ENCODE data around the gene PGM1.
"Not testable (repeated sequence)": the region's sequence is repeated elsewhere in the genome, so short reads cannot be mapped to it uniquely, and the experiment has no call there.

Gene PGM1

GRCh38 chr1:63593303-63593885 is at the start of gene PGM1:
TSS of gene PGM1 (plus strand) at chr1:63593411. CDS start at chr1:63593489, 78 bp downstream.
- peak; percentile 79 for DNase-seq (ENCODE audit: low read depth)

DNA sequence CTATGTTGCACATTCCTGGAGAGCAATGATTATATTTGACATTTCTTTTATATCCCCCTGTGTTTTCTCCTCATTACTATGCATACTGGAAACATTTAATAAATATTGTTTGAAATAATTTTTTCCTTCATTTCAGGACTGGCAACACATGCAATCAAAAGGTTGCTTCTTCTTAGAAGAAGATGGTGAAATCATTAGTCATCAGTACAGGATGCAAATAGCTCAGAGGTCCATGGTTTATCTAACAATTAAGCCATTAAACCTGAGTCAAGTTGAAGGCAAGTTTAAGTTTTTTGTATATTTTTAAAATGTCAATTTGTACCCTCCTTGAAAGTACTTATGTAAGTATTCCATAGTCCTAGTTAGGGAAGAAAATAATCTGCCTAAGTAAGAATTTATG is 47.4 kb upstream of the PGM1 start:
- DNase-seq (ENCODE audit: low read depth): peak; percentile 46

- DNase-seq (ENCODE audit: low read depth): peak; percentile 78
Observed at GRCh38 chr1:63547621-63548294, 45.5 kb upstream of the PGM1 start.

GRCh38 chr1:63548303-63548702 is 44.9 kb upstream of the PGM1 start:
- DNase-seq (ENCODE audit: low read depth): no peak

- DNase-seq (ENCODE audit: low read depth): no peak
Observed at GRCh38 chr1:63548877-63549276, 44.3 kb upstream of the PGM1 start.

DNA sequence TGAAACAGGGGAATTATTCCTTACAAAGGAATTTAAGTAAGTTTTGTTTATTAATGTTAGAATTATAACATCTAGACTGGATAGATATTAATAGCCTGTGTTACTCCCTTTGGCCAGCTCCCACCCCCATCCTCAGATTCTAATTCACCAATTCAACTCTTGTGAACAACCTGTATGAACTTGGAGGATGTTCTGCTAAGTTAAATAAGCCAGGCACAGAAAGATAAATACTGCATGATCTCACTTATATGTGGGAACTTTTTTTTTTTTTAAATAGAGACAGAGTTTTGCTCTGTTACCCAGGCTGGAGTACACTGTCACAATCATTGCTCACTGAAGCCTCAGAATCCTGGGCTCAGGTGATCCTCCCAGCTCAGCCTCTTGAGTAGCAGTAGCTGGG is 37.7 kb upstream of the PGM1 start:
- no peak for DNase-seq (ENCODE audit: low read depth)

DNA sequence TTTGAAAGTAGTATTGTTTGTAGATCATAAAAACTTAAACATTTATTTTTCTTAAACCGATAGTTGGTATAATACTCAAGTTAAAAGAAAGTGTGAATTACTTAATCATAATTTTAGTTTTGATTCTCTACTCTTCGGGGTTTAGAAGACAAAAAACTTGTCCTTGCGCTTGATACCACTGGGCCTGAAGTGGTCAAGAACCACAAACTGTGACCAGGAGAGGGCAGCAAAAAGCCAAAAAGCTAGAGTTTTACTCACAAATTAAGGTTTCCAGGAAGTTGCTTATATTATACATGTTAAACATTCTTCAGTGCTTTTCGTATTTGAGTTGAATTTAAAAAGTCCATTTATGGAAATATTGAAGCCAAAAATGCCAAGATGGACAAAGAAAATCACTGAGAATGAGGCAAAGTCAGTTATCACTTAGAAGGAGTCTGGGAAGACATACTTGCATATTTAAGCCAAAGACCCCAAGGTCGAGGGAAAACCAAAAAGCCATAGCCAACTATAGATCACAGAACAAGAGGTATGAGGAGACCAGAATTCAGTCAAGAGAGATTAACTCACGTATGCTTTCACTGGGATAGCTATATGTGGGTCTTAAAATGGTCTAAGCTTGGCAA is 35.7 kb upstream of the PGM1 start:
- peak; percentile 33 for DNase-seq (ENCODE audit: low read depth)

DNA sequence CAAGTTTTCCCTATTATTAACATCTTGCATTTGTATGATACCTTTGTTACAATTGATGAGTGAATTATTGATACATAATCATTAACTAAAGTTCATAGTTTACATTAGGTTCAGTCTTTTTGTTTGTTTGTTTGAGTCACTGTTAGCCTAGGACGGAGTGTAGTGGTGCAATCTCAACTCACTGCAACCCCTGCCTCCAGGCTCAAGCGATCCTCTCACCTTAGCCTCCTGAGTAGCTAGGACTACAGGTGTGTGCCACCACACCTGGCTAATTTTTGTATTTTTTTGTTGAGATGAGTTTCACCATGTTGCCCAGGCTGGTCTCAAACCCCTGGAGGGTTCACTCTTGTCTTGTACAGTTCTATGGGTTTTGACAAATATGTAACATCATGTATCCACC is 33.9 kb upstream of the PGM1 start:
- no peak for DNase-seq (ENCODE audit: low read depth)

- DNase-seq (ENCODE audit: low read depth): no peak
Observed at GRCh38 chr1:63563745-63564144, 29.5 kb upstream of the PGM1 start.

DNA sequence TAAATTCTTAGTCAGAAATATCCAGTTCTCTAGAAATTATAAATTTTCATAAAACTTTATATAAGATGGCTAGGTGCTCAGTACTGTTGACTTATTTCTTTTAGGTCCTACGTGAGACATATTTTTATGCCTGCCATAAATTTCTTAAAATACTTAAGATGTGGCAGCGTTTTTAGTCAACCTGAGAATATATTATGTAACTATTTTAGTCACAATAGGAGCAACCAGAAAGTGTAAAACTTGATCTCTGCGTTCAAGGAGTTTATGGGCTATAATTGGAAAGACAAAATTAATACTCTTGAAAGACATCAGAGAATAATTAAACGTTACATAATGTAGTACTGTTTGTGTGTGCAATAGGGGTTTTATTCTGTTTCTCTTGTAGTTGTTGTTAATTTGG is 24.1 kb upstream of the PGM1 start:
- DNase-seq (ENCODE audit: low read depth): no peak

GRCh38 chr1:63569640-63570316 is 23.4 kb upstream of the PGM1 start:
- DNase-seq (ENCODE audit: low read depth): no peak

- DNase-seq (ENCODE audit: low read depth): not testable (repeated sequence)
Observed at GRCh38 chr1:63572686-63573085, 20.5 kb upstream of the PGM1 start.

DNA sequence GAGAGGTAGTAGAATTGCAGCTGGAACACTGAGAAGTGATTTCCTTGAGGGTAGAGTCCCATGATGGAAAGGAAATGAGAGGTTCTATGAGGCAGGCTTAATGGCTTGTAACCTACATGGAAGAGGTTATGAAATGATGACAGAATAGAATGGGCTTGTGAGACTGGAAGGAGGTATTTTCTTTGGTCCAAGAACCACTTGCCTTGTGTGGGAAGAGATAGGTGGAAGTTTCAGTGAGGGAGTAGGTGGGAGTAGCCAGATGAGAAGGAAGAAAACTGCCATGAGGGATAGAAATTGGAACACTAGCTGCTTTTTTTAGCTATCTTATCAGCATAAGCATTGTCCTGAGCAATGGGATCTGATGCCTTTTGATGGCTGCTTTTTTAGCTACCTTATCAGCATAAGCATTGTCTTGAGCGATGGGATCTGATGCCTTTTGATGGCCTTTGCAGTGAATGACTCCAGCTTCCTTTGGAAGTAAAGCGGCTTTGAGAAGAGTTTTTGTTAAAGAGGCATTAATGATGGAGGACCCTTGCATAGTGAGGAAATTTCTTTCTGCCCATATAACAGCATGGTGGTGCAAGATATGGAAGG is 18.9 kb upstream of the PGM1 start:
- not testable (repeated sequence) for DNase-seq (ENCODE audit: low read depth)

DNA sequence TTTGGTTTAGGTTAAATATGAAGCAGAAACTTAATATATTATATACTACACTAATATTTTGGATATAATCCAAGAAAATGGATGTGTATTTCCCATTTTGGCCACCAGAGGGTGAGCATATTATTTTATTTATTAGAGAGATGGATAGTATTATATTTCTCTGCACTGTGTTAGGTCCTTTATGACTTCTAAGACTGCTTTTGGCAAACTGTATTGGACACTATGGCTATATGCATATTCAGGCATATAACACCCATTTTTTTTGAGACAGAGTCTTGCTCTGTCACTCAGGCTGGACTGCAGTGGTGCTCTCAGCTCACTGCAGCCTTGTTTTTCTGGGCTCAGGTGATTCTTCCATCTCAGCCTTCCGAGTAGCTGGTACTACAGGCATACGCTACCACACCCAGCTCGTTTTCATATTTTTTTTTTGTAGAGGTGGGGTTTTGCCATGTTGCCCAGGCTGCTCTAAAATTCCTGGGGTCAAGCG is 17.8 kb upstream of the PGM1 start:
- DNase-seq (ENCODE audit: low read depth): peak; percentile 4

DNA sequence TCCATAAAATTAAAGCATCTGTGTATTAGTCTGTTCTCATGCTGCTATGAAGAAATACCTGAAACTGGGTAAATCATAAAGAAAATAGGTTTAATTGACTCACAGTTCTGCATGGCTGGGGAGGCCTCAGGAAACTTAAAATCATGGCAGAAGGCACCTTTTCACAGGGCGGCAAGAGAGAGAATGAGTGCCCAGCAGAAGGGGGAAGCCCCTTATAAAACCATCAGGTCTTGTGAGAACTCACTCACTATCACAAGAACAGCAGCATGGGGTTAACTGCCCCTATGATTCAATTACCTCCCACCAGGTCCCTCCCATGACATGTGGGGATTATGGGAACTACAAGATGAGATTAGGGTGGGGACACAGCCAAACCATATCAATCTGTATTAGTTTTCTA is 6.9 kb upstream of the PGM1 start:
- not testable (repeated sequence) for DNase-seq (ENCODE audit: low read depth)

DNA sequence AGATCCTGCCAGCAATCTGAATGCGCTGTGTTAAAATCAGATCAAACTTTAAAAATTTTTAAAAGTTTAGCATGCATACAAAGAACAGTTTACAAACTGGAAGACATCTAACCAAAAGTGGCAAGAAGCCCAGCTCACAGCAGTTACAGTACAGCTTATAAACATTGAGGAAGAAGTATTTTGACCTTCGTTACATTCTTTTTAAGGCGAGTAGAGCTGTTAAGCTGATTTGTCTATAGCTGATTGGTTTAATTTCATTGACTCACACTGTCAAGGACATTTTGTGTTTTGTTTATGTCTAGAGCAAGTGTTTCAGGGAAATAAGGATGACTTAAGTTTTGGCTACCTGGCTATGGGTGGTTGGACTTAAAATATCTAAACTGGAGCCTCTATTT is 3.0 kb upstream of the PGM1 start:
- peak; percentile 33 for DNase-seq (ENCODE audit: low read depth)

DNA sequence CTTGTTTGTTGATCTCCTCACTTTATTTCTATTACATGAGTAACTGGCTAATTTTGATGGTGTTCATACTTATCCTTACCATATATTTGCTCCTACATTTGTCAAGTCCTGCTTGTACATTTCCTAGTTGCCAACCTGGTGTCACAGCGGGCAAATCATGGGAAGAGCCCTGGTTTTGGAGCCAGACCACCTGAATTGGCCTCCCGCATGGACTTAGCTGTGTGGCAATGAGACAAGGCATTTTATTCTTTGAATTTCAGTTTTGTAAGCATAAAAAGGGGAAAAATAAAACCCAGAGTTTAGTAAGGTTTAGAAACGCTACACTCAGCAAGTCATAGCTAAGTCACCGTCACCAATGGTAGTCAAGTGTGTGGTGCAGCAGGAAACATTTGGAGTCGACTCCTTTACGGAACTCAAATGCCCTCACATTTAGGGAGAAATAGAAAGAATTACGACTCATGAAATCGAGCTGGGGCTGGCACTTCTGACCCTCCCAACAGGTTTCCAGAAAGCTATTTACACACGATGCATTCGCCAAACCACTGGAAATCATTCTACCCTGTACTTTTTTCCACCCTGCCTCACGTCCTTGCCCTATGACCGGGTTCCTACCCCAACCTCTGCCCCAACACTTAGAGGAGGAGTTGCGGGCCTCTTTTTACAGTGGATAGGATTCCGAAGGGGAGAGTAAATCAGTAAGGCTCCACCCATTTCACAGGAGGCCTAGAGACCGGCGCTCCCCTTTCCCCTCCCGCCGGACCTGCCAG is 492 bp upstream of the PGM1 start:
- no peak for DNase-seq (ENCODE audit: low read depth)

DNA sequence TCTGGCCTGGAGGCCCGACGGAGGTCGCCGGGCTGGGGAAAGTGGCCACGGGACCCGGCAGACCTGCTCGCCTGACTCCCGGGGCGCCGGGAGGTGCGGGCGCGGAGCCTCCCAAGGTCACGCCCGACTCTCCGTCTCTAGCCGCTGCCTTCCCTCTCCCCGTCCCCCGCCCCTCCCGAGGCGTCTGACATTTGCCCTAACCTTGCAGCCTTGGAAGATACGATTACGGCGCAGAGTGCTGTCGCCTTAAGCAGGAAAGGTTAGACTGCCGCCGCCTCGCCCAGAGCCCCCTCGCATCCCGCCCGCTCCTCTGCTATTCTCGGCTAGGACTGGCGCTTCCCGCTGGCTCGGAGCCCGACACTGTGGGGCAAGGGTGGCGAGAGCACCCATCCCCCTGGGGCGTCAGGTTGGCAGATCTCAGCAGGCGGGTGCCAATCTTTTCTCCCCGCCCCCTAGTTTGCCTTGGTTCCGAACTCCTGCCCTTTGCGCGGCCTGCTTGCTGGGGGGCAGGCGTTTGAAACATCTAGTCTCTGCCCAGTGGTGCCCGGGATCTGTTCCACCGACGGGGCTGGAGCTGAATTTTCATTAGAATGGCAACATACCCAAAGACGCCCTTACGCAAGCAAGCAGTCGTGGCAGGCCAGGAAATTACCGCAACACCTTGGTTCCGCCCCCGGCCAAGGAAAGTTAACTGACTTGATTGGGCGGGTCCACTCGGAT is 835 bp downstream of the PGM1 start:
- DNase-seq (ENCODE audit: low read depth): peak; percentile 87

DNA sequence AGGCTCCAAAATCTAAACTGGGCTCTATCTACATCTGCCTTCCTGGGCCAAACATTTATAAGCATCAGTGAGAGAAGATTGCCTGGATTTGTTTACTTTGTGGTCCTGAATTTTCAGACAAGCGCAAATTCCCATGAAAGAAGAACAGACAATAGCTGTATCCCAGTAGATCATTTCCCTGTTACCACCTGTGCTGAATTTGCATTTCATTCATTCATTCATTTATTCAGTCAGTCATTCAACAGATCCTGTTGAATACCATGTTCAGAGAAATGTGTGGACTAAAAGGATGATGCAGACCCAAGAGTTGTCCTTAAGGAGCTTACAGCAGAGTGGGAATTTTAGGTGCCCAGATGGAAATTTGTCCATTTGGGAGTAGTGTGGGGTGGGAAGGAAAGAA is 2.2 kb downstream of the PGM1 start:
- DNase-seq (ENCODE audit: low read depth): no peak

DNA sequence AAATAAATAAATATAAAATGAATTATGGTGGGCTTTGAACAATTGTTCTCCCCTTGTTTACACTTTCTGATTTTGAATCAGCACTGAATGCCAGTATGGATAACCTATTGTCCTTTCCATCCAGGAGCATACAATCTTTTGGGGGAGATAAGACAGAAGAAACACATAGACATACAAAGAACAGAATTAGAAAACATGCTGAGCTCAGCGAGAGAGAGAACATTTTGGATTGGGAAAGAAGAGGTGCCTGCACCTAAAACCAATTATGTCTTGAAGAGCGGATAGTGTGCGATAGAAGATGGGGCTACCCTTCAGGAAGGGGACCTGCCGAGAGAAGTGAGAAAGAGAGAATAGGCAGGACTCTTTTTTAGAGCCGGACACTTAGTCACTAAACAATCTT is 6.6 kb downstream of the PGM1 start:
- no peak for DNase-seq (ENCODE audit: low read depth)

GRCh38 chr1:63600248-63600647 is 7.0 kb downstream of the PGM1 start:
- no peak for DNase-seq (ENCODE audit: low read depth)

Data from fibroblast of gingiva (primary cell).